HG03039 (cell line): ENCODE data around the gene PELI2.

Source experiments
- ATAC-seq: cut with Tn5 transposase; IDR thresholded peaks from one replicate; pipeline ENCODE4 v1.9.1; 2021; ENCODE audit warnings: mild to moderate bottlenecking, moderate library complexity; ENCODE audit not compliant: unreplicated experiment

Gene PELI2

DNA sequence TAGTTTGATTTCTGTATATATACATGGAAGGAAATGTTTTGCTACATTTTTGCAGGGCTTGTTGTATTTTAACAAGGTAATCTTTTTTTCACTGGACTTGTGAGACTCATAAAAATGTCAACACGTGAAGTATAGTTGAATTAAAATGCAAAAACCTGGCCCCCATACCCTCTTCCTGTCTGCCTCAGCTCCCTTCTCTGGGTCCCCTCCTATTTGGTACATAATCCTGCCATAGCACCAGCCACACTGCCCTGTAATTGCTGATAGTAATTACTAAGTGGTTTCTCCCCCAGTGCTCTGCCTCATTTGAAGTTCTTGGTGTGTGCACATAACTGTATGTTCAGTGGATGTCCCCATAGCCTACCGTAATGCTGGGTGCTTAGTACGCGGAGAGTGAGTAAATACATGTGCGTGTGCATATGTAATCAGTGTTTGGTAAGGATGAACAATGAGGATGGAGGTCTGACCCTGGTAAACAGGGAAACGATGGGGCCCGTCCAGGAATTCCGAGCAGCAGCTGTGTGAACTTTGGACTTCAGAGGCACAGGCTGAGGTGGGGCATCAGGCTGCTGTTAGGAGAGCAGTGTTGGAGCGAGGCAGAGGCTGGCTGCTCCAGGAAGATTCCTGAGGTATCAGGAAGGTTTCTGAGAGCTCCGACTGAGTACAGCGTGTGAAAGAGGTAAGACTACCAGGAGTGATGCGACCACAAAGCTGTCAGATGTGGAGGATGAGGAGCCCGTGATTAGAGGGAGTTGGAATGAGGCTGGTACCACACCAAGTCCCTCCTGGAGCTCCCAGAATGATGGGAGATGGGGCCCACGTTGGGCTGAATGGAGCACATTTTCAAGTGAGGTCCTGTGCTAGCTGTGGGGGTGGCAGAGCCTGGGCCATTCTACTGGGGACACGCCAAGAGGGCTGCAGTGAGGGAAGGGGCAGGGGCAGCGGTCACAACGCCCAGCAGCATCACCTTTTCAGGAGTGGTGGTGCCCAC is 106.8 kb downstream of the PELI2 start:
- ATAC-seq: no peak

- ATAC-seq: no peak
These were observed 117.2 kb downstream of the PELI2 start for GRCh38 chr14:56235388-56235787.

DNA sequence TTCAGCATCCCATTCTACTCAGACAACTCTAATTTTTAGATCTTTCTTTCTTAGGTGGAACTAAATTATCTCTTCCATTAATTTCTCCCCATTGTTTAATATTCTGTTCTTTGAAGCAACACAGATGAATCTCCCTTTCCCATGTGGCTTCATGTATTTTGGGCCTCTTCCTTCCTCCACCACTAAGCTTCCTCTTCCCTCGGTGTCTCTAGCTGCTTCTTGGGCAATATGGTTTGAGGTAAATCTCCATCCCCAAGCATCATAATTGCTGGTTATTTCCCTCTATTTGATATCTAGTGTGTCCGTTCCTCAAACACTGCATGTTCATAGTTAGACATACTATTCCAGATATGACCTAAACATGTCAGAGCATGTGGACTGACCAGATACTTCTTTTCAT is 119.2 kb downstream of the PELI2 start:
- no peak for ATAC-seq

DNA sequence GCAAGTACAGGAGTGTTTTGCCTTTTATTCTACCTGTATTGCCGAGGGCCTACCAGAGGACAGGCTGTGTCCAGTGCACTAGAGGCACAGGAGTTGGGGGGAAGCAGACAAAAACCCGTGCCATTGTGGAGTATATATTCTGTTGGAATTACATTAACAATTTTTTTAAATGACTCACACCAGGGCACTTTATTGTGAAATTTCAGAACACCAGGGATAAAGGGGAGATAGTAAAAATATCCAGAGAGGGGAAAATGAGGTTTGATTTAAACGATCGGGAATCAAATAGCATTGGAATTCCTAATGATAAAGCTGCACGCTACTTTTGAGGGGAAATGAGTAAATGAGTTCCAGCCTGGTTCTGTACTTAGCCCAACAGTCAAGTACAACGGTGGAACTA is 123.2 kb downstream of the PELI2 start:
- ATAC-seq: no peak

DNA sequence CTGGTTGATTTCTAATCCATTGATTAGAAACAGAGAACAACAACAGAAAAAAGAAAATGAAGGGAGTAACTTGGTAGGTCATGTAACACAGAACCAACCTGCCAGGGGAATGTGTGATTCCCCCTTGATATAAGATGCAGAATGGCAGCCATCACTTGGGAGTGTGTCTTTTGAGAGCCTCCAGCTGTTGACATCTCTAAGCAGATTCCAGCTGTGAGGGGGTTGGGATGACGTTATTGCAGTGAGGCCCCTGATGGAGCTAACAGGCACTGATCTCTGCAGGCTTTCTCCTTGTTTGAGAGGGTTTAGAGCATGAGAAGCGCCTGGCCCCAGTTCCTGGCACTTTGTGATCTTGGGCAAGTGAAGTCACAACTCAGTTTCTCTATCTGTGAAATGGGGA is 124.9 kb downstream of the PELI2 start:
- ATAC-seq: no peak

GRCh38 chr14:56244138-56244789 is 126.1 kb downstream of the PELI2 start:
- no peak for ATAC-seq

DNA sequence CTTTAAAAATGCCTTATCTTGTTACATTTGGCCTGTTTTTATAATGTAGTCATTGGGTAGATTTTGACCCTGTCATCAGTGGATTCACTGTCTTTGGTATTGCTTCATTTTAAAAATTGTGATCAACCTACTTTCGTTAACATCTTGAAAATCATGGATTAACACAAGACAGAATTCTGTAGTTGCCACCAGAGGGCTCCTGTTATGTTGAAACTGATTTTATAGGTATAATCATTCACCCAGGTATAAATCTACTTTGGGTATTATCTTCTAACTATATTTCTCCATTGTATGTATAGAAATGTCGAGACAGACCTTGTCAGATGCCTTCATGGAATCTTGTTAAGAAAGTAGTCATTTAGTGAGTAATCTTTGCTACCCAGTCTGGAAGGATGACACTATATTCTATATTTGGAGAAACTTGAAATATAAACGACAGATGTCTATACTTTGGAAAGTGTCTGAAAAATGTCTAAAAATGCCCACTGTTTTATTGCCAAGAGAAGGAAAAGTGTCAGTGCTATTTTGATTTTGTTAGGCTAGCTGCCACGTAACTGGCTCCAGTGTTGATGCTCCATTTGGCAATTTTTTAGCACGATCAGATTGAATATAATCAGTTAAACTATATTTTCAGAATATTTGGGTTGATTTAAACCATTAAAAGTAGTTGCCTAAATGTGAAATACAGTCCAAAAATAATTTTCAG is 129.4 kb downstream of the PELI2 start:
- ATAC-seq: no peak

GRCh38 chr14:56248442-56248841 is 130.2 kb downstream of the PELI2 start:
- ATAC-seq: no peak

- no peak for ATAC-seq
These were observed 142.8 kb downstream of the PELI2 start for GRCh38 chr14:56261046-56261445.

DNA sequence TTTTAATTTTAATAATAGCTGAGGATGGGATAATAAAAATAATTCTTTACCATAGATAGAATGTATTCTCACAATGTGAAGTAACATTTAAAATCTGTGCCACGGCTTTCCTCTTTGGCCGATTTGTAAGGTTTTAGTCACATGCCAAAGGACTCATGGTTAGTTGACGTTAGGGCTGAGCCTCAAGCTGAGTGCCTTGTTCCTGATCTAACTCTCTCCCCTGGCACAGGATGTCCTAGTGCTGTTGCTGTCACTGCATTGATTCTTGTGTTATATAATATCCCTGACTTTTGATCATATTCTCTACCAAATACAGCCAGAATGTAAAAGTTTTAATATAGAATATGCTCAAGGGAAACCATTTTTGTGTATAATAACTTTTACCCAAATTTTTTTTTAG is 144.3 kb downstream of the PELI2 start:
- ATAC-seq: no peak

DNA sequence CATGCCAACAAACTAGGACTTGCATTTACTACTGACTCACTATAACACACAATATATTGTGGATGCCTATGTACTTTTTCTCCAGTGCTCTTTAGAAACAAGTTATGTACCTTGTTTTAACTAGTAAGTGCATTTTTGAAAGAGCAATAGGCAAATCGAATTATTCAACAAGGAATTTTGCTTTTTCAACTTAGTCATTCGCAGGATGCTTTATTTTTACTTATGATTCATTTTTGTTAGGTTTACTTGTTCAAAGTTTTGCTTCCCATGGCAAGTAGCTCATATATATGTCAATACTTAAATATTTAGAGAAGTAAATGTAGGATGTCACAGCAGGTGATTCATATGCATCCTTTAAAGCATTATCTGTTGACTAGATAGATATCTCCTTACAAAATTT is 149.8 kb downstream of the PELI2 start:
- ATAC-seq: no peak

GRCh38 chr14:56268673-56269072 is 150.5 kb downstream of the PELI2 start:
- no peak for ATAC-seq

GRCh38 chr14:56270921-56271320 is 152.7 kb downstream of the PELI2 start:
- ATAC-seq: no peak

- ATAC-seq: no peak
These were observed 153.8 kb downstream of the PELI2 start for GRCh38 chr14:56271970-56272369.

DNA sequence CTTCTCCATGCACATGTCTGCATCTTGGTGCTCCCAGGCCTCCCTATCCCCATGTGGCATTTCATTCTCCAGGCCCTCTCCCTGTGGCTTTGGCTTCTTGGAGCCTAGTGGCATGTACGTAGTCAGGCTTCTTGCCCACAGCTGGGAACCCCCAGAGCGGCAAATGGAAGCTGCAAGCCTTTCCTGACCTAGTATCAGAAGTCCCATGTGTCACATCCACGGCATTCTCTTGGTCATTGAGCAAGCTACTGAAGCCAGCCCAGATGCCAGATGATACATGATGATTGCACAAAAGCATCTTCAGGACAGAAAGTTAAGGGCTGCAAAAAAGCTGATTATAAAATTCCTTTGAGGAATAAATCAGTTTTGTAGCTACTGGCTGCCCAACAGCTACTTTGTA is 154.9 kb downstream of the PELI2 start:
- no peak for ATAC-seq

GRCh38 chr14:56273951-56274350 is 155.7 kb downstream of the PELI2 start:
- no peak for ATAC-seq

- ATAC-seq: no peak
These were observed 156.3 kb downstream of the PELI2 start for GRCh38 chr14:56274556-56274955.

- no peak for ATAC-seq
These were observed 157.9 kb downstream of the PELI2 start for GRCh38 chr14:56276108-56276507.

- no peak for ATAC-seq
These were observed 160.2 kb downstream of the PELI2 start for GRCh38 chr14:56278383-56278782.

- ATAC-seq: no peak
These were observed 162.6 kb downstream of the PELI2 start for GRCh38 chr14:56280843-56281242.

GRCh38 chr14:56282179-56282578 is 164.0 kb downstream of the PELI2 start:
- ATAC-seq: no peak

DNA sequence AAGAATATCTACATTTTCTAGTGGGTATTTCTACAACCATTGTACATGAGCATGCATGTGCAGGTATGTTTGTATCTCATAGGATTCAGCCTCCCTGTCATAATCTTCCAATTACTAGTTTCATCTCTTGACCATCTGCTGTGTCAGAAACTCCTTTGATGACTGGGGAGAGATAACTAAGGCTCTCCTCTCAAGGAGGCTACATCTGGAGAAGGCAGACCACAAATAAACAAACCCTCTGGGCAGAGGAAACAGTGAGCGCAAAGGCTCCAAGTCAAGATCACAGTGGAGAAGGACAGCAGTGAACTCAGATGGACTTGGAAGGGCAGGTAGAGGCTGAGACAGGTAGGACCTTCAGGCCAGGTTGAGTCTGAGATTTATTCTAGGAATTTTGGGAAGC is 166.4 kb downstream of the PELI2 start:
- ATAC-seq: no peak
